HepG2 (cell line): ENCODE measurements around the gene PTPN13. TPM values are rescaled to one million over a fixed set of nuclear protein-coding genes. Genes with fewer than 3 reads are reported as not detected.
"Not testable (repeated sequence)": the region's sequence is repeated elsewhere in the genome, so short reads cannot be mapped to it uniquely, and the experiment has no call there.

Source experiments
- ATAC-seq: fragments of 200-7000 bp; cut with Tn5 transposase; 3 replicates; pipeline ENCODE4 v1.9.1; 2020; ENCODE audit warnings: mild to moderate bottlenecking, moderate library complexity
- BruUV-seq: library from RNA; stranded (reverse); fragments of 400-500 nt; replicated peaks from 2 replicates; lab custom pipeline; 2021; lab: Mats Ljungman, UMichigan
- CTCF ChIA-PET: fragments of 300-600 bp; formaldehyde crosslinking; extraction: SDS; loops from one replicate; lab custom pipeline; 2021; ENCODE audit warnings: low total read pairs, inconsistent platforms, low intra/inter-chr PET ratio; lab: Yijun Ruan, JAX
- POLR2A ChIA-PET: fragments of 350-600 bp; sonication (Branson Sonifier 250); formaldehyde crosslinking; loops from one replicate; lab custom pipeline; 2020; ENCODE audit warnings: antibody characterized with exemption, inconsistent platforms; lab: Yijun Ruan, JAX
- DNase-seq: peaks from one replicate; pipeline ENCODE4 v3.0.0-alpha.2; 2015; ENCODE audit warnings: low spot score
- FAIRE-seq: peaks from 3 replicates; lab custom pipeline; 2011; peaks lifted over from hg19 to GRCh38; lab: Jason Lieb, UNC
- H2AFZ ChIP-seq: one replicate; pipeline ENCODE4 v1.6.1; 2011; ENCODE audit warnings: low read length, inconsistent platforms
- H3K27ac ChIP-seq: fragments of 300-600 bp; 3 replicates; pipeline ENCODE4 v1.8.0; 2011; ENCODE audit warnings: mixed run types, mild to moderate bottlenecking, mixed read lengths, low read length, inconsistent platforms; ENCODE audit not compliant: insufficient read depth; ENCODE audit errors: extremely low read length
- H3K27me3 ChIP-seq, 2 experiments: fragments of 200-600 bp in 1 of 2; 2 replicates in 1 of 2; 3 replicates in 1 of 2; pipeline versions ENCODE4 v1.6.0 to v1.8.0; 2011; ENCODE audit warnings: low read length in 2 of 2, mild to moderate bottlenecking in 2 of 2, moderate library complexity in 2 of 2, inconsistent platforms in 1 of 2; ENCODE audit not compliant: insufficient read depth in 2 of 2, control insufficient read depth in 1 of 2
- H3K36me3 ChIP-seq, 2 experiments: fragments of 200-600 bp in 1 of 2; replicated peaks in 1 of 2; 2 replicates in 1 of 2; 3 replicates in 1 of 2; pipeline versions ENCODE4 v1.5.1 to v1.8.0; 2011; ENCODE audit warnings: low read length in 2 of 2, inconsistent platforms in 1 of 2; ENCODE audit not compliant: insufficient read depth in 2 of 2, control insufficient read depth in 1 of 2
- H3K4me1 ChIP-seq: 2 replicates; pipeline ENCODE4 v1.5.1; 2012; ENCODE audit warnings: low read length, inconsistent platforms; ENCODE audit not compliant: insufficient read depth
- H3K4me2 ChIP-seq: 2 replicates; pipeline ENCODE4 v1.6.0; 2011; ENCODE audit warnings: low read depth, low read length, inconsistent platforms
- H3K4me3 ChIP-seq, 3 experiments: fragments of 200-600 bp in 1 of 3; sonication (generic), shearing (Covaris generic) in 1 of 3; replicated peaks in 1 of 3; 2 replicates each; pipeline ENCODE4 v1.5.1; 2011 to 2016; ENCODE audit warnings: low read length in 3 of 3, inconsistent platforms in 2 of 3, low read depth in 2 of 3, mild to moderate bottlenecking in 2 of 3, control low read depth in 1 of 3, mixed read lengths in 1 of 3; ENCODE audit not compliant: insufficient read depth in 1 of 3
- H3K79me2 ChIP-seq: one replicate; pipeline ENCODE4 v1.6.1; 2011; ENCODE audit warnings: low read length, inconsistent platforms; ENCODE audit not compliant: insufficient read depth
- H3K9ac ChIP-seq: 2 replicates; pipeline ENCODE4 v1.6.0; 2011; ENCODE audit warnings: mild to moderate bottlenecking, low read depth, low read length, inconsistent platforms; ENCODE audit not compliant: insufficient read depth
- H3K9me3 ChIP-seq: 2 replicates; pipeline ENCODE4 v1.5.1; 2012; ENCODE audit warnings: mild to moderate bottlenecking, low read length
- H4K20me1 ChIP-seq: 2 replicates; pipeline ENCODE4 v1.6.0; 2011; ENCODE audit warnings: inconsistent platforms, mild to moderate bottlenecking, low read length, moderate library complexity; ENCODE audit not compliant: insufficient read depth
- ATF7 ChIP-seq, 2 experiments: fragments of 450-650 bp in 1 of 2; sonication (generic) in 1 of 2; formaldehyde crosslinking in 1 of 2; IDR thresholded peaks; 2 replicates each; pipeline versions ENCODE4 v1.4.0 to v1.6.1; 2016 to 2020; ENCODE audit warnings: antibody characterized with exemption in 1 of 2, mild to moderate bottlenecking in 1 of 2, missing genetic modification reagents in 1 of 2
- DNMT3B ChIP-seq: conservative IDR thresholded peaks from 2 replicates; pipeline ENCODE4 v1.6.1; 2016; ENCODE audit warnings: missing biosample characterization, control low read depth
- ELF3 ChIP-seq: IDR thresholded peaks from 2 replicates; pipeline ENCODE4 v1.6.1; 2016; ENCODE audit warnings: missing genetic modification reagents, missing compliant biosample characterization
- MTF2 ChIP-seq: sonication (generic); formaldehyde crosslinking; IDR thresholded peaks from 2 replicates; pipeline ENCODE4 v1.5.0; 2020; ENCODE audit warnings: missing genetic modification reagents, borderline replicate concordance
- NFE2 ChIP-seq: sonication (generic); formaldehyde crosslinking; IDR thresholded peaks from 2 replicates; pipeline ENCODE4 v1.4.0; 2020; ENCODE audit warnings: missing genetic modification reagents
- RARG ChIP-seq: sonication (generic); formaldehyde crosslinking; IDR thresholded peaks from 2 replicates; pipeline ENCODE4 v1.4.0; 2020; ENCODE audit warnings: low read depth, mild to moderate bottlenecking, missing genetic modification reagents
- WGBS: methylation state at CpG from one replicate; pipeline ENCODE4 v1.1.6; 2017; ENCODE audit warnings: low lambda C conversion rate; 5-methylcytosine and 5-hydroxymethylcytosine counted together
- in situ Hi-C: cut with HindIII; loops from 2 replicates; pipeline ENCODE4 v1.10.0; 2017; ENCODE audit warnings: low pct_unique_long_range_greater_than_20kb; ENCODE audit not compliant: extremely low pct_ligation_motif_present
- intact Hi-C: fragments of 100-400 bp; cut with micrococcal nuclease; formaldehyde crosslinking; loops from one replicate; pipeline ENCODE4 v1.10.0; 2022; ENCODE audit not compliant: unreplicated experiment
- polyA plus RNA-seq, 8 experiments: library from polyadenylated mRNA; depleted of rRNA in 3 of 8; stranded (reverse) in 7 of 8; unstranded in 1 of 8; fragments of >200 nt; fragmentation: Illumina TruSeq in 4 of 8; extraction: Trizol in 4 of 8; gene quantifications; 2 replicates each; pipeline versions ENCODE4 v1.2.1 to v1.2.3, GENCODE V29; 2011 to 2016; ENCODE audit warnings: low read depth in 4 of 8, missing spikeins in 1 of 8, mixed read lengths in 1 of 8; ENCODE audit not compliant: insufficient read depth in 1 of 8
- total RNA-seq, 5 experiments: library from RNA; depleted of rRNA; stranded (reverse); fragments of >200 nt; fragmentation: Illumina TruSeq; extraction: Trizol; gene quantifications; 2 replicates each; pipeline ENCODE4 v1.2.3, GENCODE V29; 2016; ENCODE audit warnings: low read depth in 1 of 5
- TF ChIP-seq, protein P1 (sequence below): IDR thresholded peaks from 2 replicates; pipeline ENCODE4 v1.6.1; 2016; ENCODE audit warnings: missing compliant biosample characterization, missing genetic modification reagents, borderline replicate concordance
- TF ChIP-seq, protein P2 (sequence below): sonication (generic); formaldehyde crosslinking; IDR thresholded peaks from 2 replicates; pipeline ENCODE4 v1.5.0; 2020; ENCODE audit warnings: mild to moderate bottlenecking, missing genetic modification reagents, moderate library complexity
- TF ChIP-seq, protein P3 (sequence below): sonication (generic); formaldehyde crosslinking; IDR thresholded peaks from 2 replicates; pipeline ENCODE4 v1.4.0; 2020; ENCODE audit warnings: missing genetic modification reagents, mild to moderate bottlenecking, borderline replicate concordance
- TF ChIP-seq, protein P4 (sequence below): sonication (generic); formaldehyde crosslinking; IDR thresholded peaks from 2 replicates; pipeline ENCODE4 v1.9.0; 2022; ENCODE audit warnings: missing genetic modification reagents, mild to moderate bottlenecking, borderline replicate concordance

Gene PTPN13
- total and polyA plus RNA-seq, 2 of the 13 experiments (the other 11 are each of a cell fraction or from before 2014, with no cell fraction given): not detected

DNA sequence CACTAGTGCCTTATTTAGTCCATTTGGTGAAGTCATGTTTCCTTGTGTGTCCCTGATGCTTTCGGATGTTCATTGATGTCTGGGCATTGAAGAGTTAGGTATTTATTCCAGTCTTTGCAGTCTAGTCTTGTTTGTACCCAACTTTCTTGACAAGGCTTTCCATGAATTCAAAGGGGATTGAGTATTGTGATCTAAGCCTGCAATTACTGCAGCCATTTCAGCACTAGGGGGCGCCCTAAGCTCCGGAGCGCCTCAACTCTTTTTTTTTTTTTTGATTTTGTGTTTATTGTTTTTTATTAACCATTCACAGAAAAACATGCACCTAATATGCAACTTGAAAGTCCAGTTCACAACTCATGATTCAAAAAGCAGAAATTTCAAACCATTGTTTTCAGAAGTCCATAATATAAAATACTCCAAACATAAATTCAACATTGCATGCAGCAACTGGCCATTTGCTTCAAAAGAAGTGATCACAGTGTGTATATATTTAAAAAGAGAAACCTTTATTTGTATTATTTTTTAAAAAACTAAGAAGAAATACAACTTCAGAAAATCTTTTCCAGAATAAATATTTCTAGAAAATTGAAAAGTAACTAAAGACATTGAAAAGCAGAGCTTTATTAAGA is 59.2 kb downstream of the PTPN13 start:
- no peak for FAIRE-seq
- no peaks in the 10 kb centered on the region for H3K27me3 ChIP-seq
- TF ChIP-seq, protein P1, sequence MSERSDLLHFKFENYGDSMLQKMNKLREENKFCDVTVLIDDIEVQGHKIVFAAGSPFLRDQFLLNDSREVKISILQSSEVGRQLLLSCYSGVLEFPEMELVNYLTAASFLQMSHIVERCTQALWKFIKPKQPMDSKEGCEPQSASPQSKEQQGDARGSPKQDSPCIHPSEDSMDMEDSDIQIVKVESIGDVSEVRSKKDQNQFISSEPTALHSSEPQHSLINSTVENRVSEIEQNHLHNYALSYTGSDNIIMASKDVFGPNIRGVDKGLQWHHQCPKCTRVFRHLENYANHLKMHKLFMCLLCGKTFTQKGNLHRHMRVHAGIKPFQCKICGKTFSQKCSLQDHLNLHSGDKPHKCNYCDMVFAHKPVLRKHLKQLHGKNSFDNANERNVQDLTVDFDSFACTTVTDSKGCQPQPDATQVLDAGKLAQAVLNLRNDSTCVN (CRISPR knock-in tag): no peak
- TF ChIP-seq MTF2 (CRISPR knock-in tag) (no peak), DNMT3B (CRISPR knock-in tag) (no peak), NFE2 (CRISPR knock-in tag) (no peak), ATF7 (IDR thresholded peaks at IDR 0.05) (no peak), ATF7 (CRISPR knock-in tag; IDR thresholded peaks at IDR 0.05) (no peak), ELF3 (CRISPR knock-in tag) (no peak), RARG (CRISPR knock-in tag) (no peak)
- TF ChIP-seq, protein P2, sequence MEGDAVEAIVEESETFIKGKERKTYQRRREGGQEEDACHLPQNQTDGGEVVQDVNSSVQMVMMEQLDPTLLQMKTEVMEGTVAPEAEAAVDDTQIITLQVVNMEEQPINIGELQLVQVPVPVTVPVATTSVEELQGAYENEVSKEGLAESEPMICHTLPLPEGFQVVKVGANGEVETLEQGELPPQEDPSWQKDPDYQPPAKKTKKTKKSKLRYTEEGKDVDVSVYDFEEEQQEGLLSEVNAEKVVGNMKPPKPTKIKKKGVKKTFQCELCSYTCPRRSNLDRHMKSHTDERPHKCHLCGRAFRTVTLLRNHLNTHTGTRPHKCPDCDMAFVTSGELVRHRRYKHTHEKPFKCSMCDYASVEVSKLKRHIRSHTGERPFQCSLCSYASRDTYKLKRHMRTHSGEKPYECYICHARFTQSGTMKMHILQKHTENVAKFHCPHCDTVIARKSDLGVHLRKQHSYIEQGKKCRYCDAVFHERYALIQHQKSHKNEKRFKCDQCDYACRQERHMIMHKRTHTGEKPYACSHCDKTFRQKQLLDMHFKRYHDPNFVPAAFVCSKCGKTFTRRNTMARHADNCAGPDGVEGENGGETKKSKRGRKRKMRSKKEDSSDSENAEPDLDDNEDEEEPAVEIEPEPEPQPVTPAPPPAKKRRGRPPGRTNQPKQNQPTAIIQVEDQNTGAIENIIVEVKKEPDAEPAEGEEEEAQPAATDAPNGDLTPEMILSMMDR (CRISPR knock-in tag): peak; percentile 23; the same call in 1 of the 2 replicates
- TF ChIP-seq, protein P3, sequence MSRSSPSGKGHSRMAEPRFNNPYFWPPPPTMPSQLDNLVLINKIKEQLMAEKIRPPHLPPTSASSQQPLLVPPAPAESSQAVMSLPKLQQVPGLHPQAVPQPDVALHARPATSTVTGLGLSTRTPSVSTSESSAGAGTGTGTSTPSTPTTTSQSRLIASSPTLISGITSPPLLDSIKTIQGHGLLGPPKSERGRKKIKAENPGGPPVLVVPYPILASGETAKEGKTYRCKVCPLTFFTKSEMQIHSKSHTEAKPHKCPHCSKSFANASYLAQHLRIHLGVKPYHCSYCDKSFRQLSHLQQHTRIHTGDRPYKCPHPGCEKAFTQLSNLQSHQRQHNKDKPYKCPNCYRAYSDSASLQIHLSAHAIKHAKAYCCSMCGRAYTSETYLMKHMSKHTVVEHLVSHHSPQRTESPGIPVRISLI: 0 out of 2 replicates have a peak, but pooled peaks have one; percentile 16
- TF ChIP-seq, protein P4, sequence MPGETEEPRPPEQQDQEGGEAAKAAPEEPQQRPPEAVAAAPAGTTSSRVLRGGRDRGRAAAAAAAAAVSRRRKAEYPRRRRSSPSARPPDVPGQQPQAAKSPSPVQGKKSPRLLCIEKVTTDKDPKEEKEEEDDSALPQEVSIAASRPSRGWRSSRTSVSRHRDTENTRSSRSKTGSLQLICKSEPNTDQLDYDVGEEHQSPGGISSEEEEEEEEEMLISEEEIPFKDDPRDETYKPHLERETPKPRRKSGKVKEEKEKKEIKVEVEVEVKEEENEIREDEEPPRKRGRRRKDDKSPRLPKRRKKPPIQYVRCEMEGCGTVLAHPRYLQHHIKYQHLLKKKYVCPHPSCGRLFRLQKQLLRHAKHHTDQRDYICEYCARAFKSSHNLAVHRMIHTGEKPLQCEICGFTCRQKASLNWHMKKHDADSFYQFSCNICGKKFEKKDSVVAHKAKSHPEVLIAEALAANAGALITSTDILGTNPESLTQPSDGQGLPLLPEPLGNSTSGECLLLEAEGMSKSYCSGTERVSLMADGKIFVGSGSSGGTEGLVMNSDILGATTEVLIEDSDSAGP (CRISPR knock-in tag): no peak

DNA sequence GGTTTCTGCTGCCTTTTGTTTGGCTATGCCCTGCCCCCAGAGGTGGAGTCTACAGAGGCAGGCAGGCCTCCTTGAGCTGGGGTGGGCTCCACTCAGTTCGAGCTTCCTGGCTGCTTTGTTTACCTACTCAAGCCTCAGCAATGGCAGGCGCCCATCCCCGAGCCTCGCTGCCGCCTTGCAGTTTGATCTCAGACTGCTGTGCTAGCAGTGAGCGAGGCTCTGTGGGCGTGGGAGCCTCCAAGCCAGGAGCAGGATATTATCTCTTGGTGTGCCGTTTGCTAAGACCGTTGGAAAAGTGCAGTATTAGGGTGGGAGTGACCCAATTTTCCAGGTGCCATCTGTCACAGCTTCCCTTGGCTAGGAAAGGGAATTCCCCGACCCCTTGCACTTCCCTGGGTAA is 62.7 kb downstream of the PTPN13 start:
- 9% methylated on average over 4 of the region's 10 CpGs for WGBS
- H3K4me3 ChIP-seq, H3K4me1 ChIP-seq, H3K36me3 ChIP-seq, ATAC-seq, POLR2A ChIA-PET, H3K79me2 ChIP-seq, H3K27me3 ChIP-seq, H3K27ac ChIP-seq, DNase-seq, FAIRE-seq, BruUV-seq, H2AFZ ChIP-seq, intact Hi-C loops, H4K20me1 ChIP-seq, CTCF ChIA-PET, in situ Hi-C loops, H3K4me2 ChIP-seq, H3K9ac ChIP-seq: not testable (repeated sequence)
- H3K9me3 ChIP-seq: peaks cover 15% of the 10 kb centered on the region

More for the DNA sequence above, 59.2 kb downstream of the PTPN13 start:
- no peaks in the 10 kb centered on the region for H3K79me2 ChIP-seq
- WGBS: 2% methylated on average over 4 of the region's 4 CpGs
- BruUV-seq: no TSS peak
- ATAC-seq: no peak
- no peak overlapping the region for H2AFZ ChIP-seq
- ChIA-PET CTCF (no interaction called here), POLR2A (no interaction called here)
- H3K4me1 ChIP-seq: no peaks in the 10 kb centered on the region
- peaks cover 24% of the 10 kb centered on the region for H3K9me3 ChIP-seq
- H3K4me2 ChIP-seq: no peak overlapping the region
- in situ Hi-C loops: no loop called here
- H4K20me1 ChIP-seq: no peaks in the 10 kb centered on the region
- no peak overlapping the region for H3K9ac ChIP-seq
- intact Hi-C loops: loop anchor here (2.0 kb wide), 1 partner anchor 241 kb away; no protein-coding TSS in a partner anchor
- no peak overlapping the region for H3K27ac ChIP-seq
- no peak overlapping the region for H3K4me3 ChIP-seq
- peak; percentile 3 for DNase-seq
- no peaks in the 10 kb centered on the region for H3K36me3 ChIP-seq
